RWPE2 (cell line): Measurements from ENCODE around the gene FYB2.

Source experiments
- ATAC-seq: fragments of 200-7000 bp; cut with Tn5 transposase; 3 replicates; pipeline ENCODE4 v1.9.1; 2021; ENCODE audit warnings: low read depth
- DNase-seq: peaks from one replicate; pipeline ENCODE4 v3.0.0-alpha.2; 2020; ENCODE audit warnings: low spot score
- H3K27ac ChIP-seq: fragments of 450-650 bp; 2 replicates; pipeline ENCODE4 v1.5.1; 2017; ENCODE audit warnings: mild to moderate bottlenecking; ENCODE audit not compliant: poor library complexity, severe bottlenecking
- H3K27me3 ChIP-seq: fragments of 250-450 bp; sonication (Bioruptor Pico); 2 replicates; pipeline ENCODE4 v1.5.1; 2021; ENCODE audit warnings: mild to moderate bottlenecking, moderate library complexity; ENCODE audit not compliant: insufficient read depth, poor library complexity, severe bottlenecking
- H3K36me3 ChIP-seq: fragments of 250-450 bp; sonication (Bioruptor Pico); 2 replicates; pipeline ENCODE4 v1.5.1; 2020; ENCODE audit warnings: low read depth, mild to moderate bottlenecking, moderate library complexity
- H3K4me1 ChIP-seq: fragments of 250-450 bp; sonication (Bioruptor Pico); 2 replicates; pipeline ENCODE4 v1.5.1; 2021; ENCODE audit warnings: mild to moderate bottlenecking, moderate library complexity; ENCODE audit not compliant: insufficient read depth, poor library complexity, severe bottlenecking
- H3K4me3 ChIP-seq: fragments of 250-450 bp; sonication (Bioruptor Pico); 2 replicates; pipeline ENCODE4 v1.5.1; 2021; ENCODE audit warnings: mild to moderate bottlenecking, moderate library complexity; ENCODE audit not compliant: severe bottlenecking
- H3K9me3 ChIP-seq: fragments of 250-450 bp; sonication (Bioruptor Pico); 2 replicates; pipeline ENCODE4 v1.5.1; 2021; ENCODE audit warnings: mild to moderate bottlenecking, moderate library complexity; ENCODE audit not compliant: severe bottlenecking
- CTCF ChIP-seq: fragments of 450-650 bp; IDR thresholded peaks from one replicate; pipeline ENCODE4 v1.5.1; 2017; ENCODE audit warnings: mild to moderate bottlenecking, moderate library complexity; ENCODE audit not compliant: poor library complexity, severe bottlenecking

The FYB2 gene

GRCh38 chr1:56803561-56804156 is 15.5 kb downstream of the FYB2 start:
- Histone ChIP-seq H3K27me3 (no peaks in the 10 kb centered on the region), H3K9me3 (no peaks in the 10 kb centered on the region), H3K27ac (no peak overlapping the region), H3K36me3 (no peaks in the 10 kb centered on the region), H3K4me3 (no peak overlapping the region), H3K4me1 (no peaks in the 10 kb centered on the region)
- TF ChIP-seq CTCF = peak; percentile 66
- DNase-seq (no peak), ATAC-seq (peak; percentile 89)

GRCh38 chr1:56799605-56800400 is 19.4 kb downstream of the FYB2 start:
- Histone ChIP-seq H3K27me3 (no peaks in the 10 kb centered on the region), H3K9me3 (no peaks in the 10 kb centered on the region), H3K4me1 (peaks cover 9% of the 10 kb centered on the region), H3K36me3 (no peaks in the 10 kb centered on the region), H3K4me3 (no peak overlapping the region), H3K27ac (no peak overlapping the region)
- 0 out of 3 replicates have a peak, but pooled peaks have one; percentile 34 for ATAC-seq
- no peak for DNase-seq
- TF ChIP-seq CTCF = no peak

GRCh38 chr1:56798053-56798471 is 21.1 kb downstream of the FYB2 start:
- no peak overlapping the region for H3K4me3 ChIP-seq
- H3K27me3 ChIP-seq = no peaks in the 10 kb centered on the region
- no peaks in the 10 kb centered on the region for H3K9me3 ChIP-seq
- peaks cover 9% of the 10 kb centered on the region for H3K4me1 ChIP-seq
- no peak for DNase-seq
- no peaks in the 10 kb centered on the region for H3K36me3 ChIP-seq
- H3K27ac ChIP-seq = no peak overlapping the region
- TF ChIP-seq CTCF = no peak
- peak; percentile 36; the same call in 2 of the 3 replicates for ATAC-seq

GRCh38 chr1:56797065-56797685 is 22.0 kb downstream of the FYB2 start:
- DNase-seq (no peak), ATAC-seq (peak; percentile 64; the same call in 2 of the 3 replicates)

More at GRCh38 chr1:56797065-56797685, 22.0 kb downstream of the FYB2 start:
- Histone ChIP-seq H3K4me3 (no peak overlapping the region), H3K27ac (no peak overlapping the region), H3K9me3 (no peaks in the 10 kb centered on the region), H3K36me3 (no peaks in the 10 kb centered on the region), H3K4me1 (peaks cover 9% of the 10 kb centered on the region), H3K27me3 (no peaks in the 10 kb centered on the region)
- no peak for TF ChIP-seq CTCF
